ENCODE results near the gene ABTB2. TPM values are rescaled to one million over a fixed set of nuclear protein-coding genes. Genes with fewer than 3 reads are reported as not detected.

The ABTB2 gene
- total and polyA plus RNA-seq, 2 of the 8 experiments (the other 6 are each of a cell fraction or from before 2014, with no cell fraction given), result 7.7 to 10.2 TPM

- TF ChIP-seq SP2 (IDR thresholded peaks at IDR 0.05; ENCODE audit: low read length) (no peak), RNF2 (IDR thresholded peaks at IDR 0.05; ENCODE audit: borderline replicate concordance, low read depth, low read length, missing control alignments, poor library complexity, severe bottlenecking) (no peak), BACH1 (IDR thresholded peaks at IDR 0.05; ENCODE audit: low read length) (no peak), SP1 (IDR thresholded peaks at IDR 0.05; ENCODE audit: low read depth, low read length) (no peak), KDM4A (IDR thresholded peaks at IDR 0.05; ENCODE audit: low read depth, low read length, severe bottlenecking) (no peak), EGR1 (IDR thresholded peaks at IDR 0.05; ENCODE audit: borderline replicate concordance, low read depth, low read length) (no peak), KDM5A (IDR thresholded peaks at IDR 0.05; ENCODE audit: low read length) (no peak), SAP30 (IDR thresholded peaks at IDR 0.05; ENCODE audit: insufficient read depth, insufficient replicate concordance, low read length) (no peak), CBX8 (IDR thresholded peaks at IDR 0.05; ENCODE audit: borderline replicate concordance, low read depth, low read length) (no peak), CEBPB (IDR thresholded peaks at IDR 0.05; ENCODE audit: low read depth, low read length) (no peak), JUN (IDR thresholded peaks at IDR 0.05; ENCODE audit: low read depth, low read length) (no peak)
- Histone ChIP-seq H3K4ac (replicated peaks; ENCODE audit: insufficient read length, low read depth, low read length) (no peak overlapping the region), H3K27ac (ENCODE audit: low read depth, low read length) (no peak overlapping the region), H2AFZ (ENCODE audit: low read length) (no peak overlapping the region), H3K23ac (ENCODE audit: insufficient read length) (no peak overlapping the region), H3K79me1 (ENCODE audit: low read depth, low read length) (no peaks in the 10 kb centered on the region), H2AK5ac (ENCODE audit: low read depth, low read length) (no peak overlapping the region), H3K56ac (replicated peaks; ENCODE audit: insufficient read length, low read depth, low read length) (no peak overlapping the region), H3K23me2 (ENCODE audit: low read depth, low read length) (no peaks in the 10 kb centered on the region), H3K18ac (ENCODE audit: extremely low read depth, low read length) (no peak overlapping the region), H3K9me3 (ENCODE audit: insufficient read depth in 2 of 2, low read depth in 1 of 2, low read length in 1 of 2) (peaks cover 4 to 13% of the 10 kb centered on the region in 2 experiments), H4K91ac (replicated peaks; ENCODE audit: insufficient read length, low read length) (no peak overlapping the region), H2BK5ac (ENCODE audit: low read depth, low read length) (no peak overlapping the region), H3K4me3 (ENCODE audit: extremely low read depth in 1 of 4, insufficient read depth in 2 of 4, low read depth in 3 of 4, low read length in 4 of 4) (no peak overlapping the region), H2BK15ac (ENCODE audit: low read length) (no peak overlapping the region), H2BK20ac (ENCODE audit: low read length) (no peak overlapping the region), H3K4me2 (ENCODE audit: insufficient read depth in 1 of 2, low read depth in 2 of 2, low read length in 2 of 2) (no peak overlapping the region), H3K4me1 (replicated peaks in 1 of 4; ENCODE audit: control insufficient read depth in 3 of 4, insufficient read depth in 4 of 4, low read length in 3 of 4) (no peaks in the 10 kb centered on the region), H3K36me3 (ENCODE audit: control insufficient read depth in 2 of 4, insufficient read depth in 4 of 4, low read length in 3 of 4) (no peaks in the 10 kb centered on the region), H4K5ac (ENCODE audit: insufficient read length, low read depth, low read length) (no peak overlapping the region), H3K9ac (replicated peaks in 1 of 4; ENCODE audit: extremely low read depth in 1 of 4, low read depth in 3 of 4, low read length in 3 of 4) (no peak overlapping the region), H4K20me1 (replicated peaks in 1 of 2; ENCODE audit: control insufficient read depth in 1 of 2, insufficient read depth in 2 of 2, low read length in 2 of 2) (no peaks in the 10 kb centered on the region), H2BK12ac (ENCODE audit: low read depth, low read length) (no peak overlapping the region), H3K79me2 (ENCODE audit: control insufficient read depth in 1 of 2, insufficient read depth in 2 of 2, low read length in 2 of 2) (no peaks in the 10 kb centered on the region), H3K27me3 (replicated peaks in 1 of 4; ENCODE audit: control insufficient read depth in 3 of 4, extremely low read depth in 1 of 4, insufficient read depth in 3 of 4, low read length in 3 of 4) (no peaks in the 10 kb centered on the region), H4K8ac (ENCODE audit: extremely low read depth, insufficient read depth, low read length) (no peak overlapping the region), H2BK120ac (replicated peaks; ENCODE audit: low read depth, low read length) (no peak overlapping the region), H3K14ac (ENCODE audit: insufficient read length) (no peak overlapping the region)
- whole genome bisulfite sequencing, 2 experiments (ENCODE audit: extremely low coverage in 1 of 2, insufficient coverage in 1 of 2, insufficient read length in 1 of 2, insufficient replicate concordance in 2 of 2, low coverage in 1 of 2, low lambda C conversion rate in 2 of 2, missing lambda C conversion rate in 1 of 2), result 91% methylated on average over 1 of the region's 1 CpG; no CpG with 5 or more reads in 1 of the 2 experiments
- ChIA-PET CTCF (ENCODE audit: partially characterized antibody) (interaction anchor here (1.3 kb wide), 1 partner anchor 21 kb away, joined by 3 read pairs; no protein-coding TSS in a partner anchor), POLR2A (ENCODE audit: partially characterized antibody) (no interaction called here)
- no peak for DNase-seq (ENCODE audit: low read depth in 1 of 2, low spot score in 2 of 2)
- no peak for FAIRE-seq
Measured at GRCh38 chr11:34381775-34382174, 24.0 kb upstream of the ABTB2 start.
